HG03064 (cell line): Measurements from ENCODE around the gene MYO15A.

Source experiments
- ATAC-seq: cut with Tn5 transposase; IDR thresholded peaks from one replicate; pipeline ENCODE4 v1.9.1; 2021; ENCODE audit warnings: low read depth; ENCODE audit not compliant: unreplicated experiment

MYO15A gene

DNA sequence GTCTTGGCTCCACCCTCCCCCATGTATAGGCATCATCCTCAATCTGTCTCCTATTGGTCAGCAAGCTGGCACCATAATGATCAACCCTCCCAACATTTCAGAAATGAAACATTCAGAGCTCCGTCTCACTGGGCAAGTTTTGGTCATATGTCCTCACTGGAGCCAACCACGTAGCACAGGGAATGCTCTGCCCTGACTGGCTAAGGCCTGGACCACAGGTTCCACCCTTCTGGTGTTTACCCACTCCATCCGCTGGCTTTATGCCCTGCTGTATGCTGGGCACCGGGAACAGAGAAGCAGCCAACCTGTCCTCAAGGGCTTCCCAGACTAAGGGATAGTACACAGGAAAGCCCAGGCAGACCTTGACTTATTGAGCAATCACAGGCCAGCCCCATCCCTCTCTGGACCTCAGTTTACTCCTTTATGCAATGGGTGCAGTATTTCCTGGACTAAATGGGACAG lies 20.5 kb downstream of the MYO15A start:
- no peak for ATAC-seq

DNA sequence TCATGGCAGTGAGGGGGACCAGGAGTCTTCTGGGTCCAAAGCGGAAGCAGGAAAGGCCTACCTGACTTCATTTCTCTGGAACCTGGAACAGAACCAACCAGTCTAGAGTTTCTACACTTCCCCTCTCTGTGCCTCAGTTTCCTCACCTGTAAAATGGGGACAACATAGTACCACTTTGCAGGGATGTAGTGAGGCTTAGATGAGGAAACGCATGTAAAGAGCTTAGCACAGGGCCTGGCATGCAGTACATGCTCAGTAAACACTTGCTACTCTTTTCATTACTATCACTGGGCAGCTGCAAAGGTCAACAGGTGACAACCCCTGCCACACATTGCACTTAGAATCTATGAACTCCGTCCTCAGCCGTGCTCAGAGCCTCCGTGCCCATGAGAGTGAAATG lies 24.2 kb downstream of the MYO15A start:
- no peak for ATAC-seq

GRCh38 chr17:18136357-18136756 lies 27.8 kb downstream of the MYO15A start:
- no peak for ATAC-seq

GRCh38 chr17:18138065-18138749 lies 29.7 kb downstream of the MYO15A start:
- ATAC-seq, result no peak

- ATAC-seq, result no peak
Observed at GRCh38 chr17:18139092-18139491, 30.5 kb downstream of the MYO15A start.

GRCh38 chr17:18139498-18139897 lies 30.9 kb downstream of the MYO15A start:
- no peak for ATAC-seq

GRCh38 chr17:18139949-18140348 lies 31.4 kb downstream of the MYO15A start:
- no peak for ATAC-seq

DNA sequence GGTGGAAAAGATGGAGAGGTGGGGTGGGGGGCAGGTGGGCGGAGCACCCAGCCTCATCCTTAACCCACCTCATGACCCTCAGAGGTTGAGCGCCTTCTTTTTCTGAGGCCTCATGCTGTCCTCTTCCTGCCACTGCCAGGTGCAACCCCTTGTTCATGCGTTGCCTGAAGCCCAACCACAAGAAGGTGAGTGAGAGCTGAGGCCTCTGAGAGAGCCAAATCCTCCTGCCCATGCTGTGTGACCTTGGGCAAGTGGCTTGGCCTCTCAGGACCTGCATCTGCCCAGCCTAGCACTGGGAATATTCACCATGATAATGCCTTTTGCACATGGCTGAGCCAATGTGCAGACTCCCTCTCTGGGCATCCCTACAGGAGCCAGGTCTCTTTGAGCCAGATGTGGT lies 32.1 kb downstream of the MYO15A start:
- no peak for ATAC-seq

DNA sequence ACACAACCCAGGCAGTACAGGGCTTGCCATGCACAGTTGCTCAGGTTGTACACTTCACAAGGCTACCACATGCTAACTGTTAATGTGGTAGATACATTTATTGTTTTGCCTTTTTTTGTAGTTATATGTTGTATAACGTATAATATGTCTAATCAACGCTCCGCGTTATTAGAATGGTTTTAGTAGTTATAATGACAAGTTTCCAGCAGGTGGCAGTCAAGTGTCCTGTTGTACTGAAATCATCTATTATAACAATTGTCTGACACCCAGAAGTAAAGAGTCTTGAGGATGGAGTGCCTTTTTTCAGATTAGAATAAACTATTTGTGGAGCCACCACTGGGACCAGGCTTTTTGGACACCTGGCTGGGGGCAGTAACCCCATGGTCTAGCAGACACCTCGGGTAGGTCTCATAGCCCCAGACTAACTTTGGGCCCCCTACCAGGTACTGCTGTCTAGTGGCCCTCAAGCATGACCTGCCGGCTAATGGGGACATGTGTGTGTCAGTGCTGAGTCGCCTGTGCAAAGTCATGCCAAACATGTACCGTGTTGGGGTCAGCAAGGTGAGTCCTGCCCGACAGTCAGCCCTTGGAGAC lies 32.8 kb downstream of the MYO15A start:
- no peak for ATAC-seq

DNA sequence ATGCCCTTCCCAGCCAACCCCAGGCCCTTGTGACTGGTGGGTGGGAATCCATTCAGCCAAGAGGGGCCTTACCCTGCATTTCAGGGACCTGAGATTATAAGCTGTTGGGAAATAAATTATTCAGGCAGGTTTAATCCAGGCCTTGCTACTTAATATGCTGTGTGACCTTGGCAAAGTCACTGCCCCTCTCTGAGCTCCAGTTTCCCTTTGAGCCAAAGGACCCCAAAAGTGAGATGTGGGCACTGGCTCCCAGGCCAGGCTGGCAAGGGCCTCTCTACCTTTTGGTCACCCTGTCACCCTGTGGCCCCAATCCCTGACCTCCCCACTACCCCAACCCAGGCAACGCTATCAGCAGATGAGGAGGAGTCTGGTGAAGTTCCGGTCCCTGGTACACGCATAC lies 33.9 kb downstream of the MYO15A start:
- no peak for ATAC-seq

- ATAC-seq, result no peak
Observed at GRCh38 chr17:18143044-18143936, 34.7 kb downstream of the MYO15A start.

GRCh38 chr17:18144261-18144660 lies 35.7 kb downstream of the MYO15A start:
- no peak for ATAC-seq

DNA sequence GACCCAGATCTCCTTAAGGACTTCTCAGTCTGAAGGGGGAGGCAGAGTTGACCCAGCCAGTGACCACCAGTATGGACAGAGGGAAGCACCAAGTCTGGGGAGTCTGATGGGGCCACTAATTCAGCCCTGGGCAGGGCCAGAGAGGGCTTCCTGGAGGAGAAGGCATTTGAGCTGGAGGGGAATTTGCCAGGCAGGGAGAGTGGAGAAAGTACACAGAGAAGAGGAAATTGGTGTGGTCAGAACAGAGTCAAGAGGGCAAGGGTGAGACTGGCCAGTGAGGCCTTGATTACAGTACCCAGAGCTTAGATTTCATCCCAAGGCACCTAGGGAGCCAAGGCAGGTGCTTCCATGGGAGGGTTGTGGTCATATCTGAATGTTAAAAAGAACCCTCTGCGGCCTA lies 36.3 kb downstream of the MYO15A start:
- ATAC-seq, result no peak

- ATAC-seq, result no peak
Observed at GRCh38 chr17:18145811-18146210, 37.3 kb downstream of the MYO15A start.

- no peak for ATAC-seq
Observed at GRCh38 chr17:18146259-18146658, 37.7 kb downstream of the MYO15A start.

DNA sequence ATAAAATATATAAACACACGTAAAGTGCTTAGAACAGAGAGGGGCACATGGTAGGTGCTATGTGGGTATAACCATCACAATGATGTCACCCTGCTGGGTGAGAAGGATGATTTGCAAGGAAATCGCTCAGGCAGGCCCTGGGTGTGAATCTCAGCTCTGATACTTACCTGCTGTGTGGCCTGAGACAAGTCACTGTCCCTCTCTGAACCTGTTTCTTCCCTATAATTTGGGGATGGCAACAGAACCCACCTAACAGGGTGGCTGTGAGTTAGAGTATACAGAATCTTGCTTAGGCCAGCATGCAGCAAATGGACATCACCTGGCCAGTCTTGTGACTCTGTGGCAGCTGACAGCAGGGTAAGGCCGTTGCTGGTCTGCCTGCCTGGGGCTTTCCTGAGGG lies 38.4 kb downstream of the MYO15A start:
- no peak for ATAC-seq

GRCh38 chr17:18148586-18148985 lies 40.0 kb downstream of the MYO15A start:
- ATAC-seq, result no peak

DNA sequence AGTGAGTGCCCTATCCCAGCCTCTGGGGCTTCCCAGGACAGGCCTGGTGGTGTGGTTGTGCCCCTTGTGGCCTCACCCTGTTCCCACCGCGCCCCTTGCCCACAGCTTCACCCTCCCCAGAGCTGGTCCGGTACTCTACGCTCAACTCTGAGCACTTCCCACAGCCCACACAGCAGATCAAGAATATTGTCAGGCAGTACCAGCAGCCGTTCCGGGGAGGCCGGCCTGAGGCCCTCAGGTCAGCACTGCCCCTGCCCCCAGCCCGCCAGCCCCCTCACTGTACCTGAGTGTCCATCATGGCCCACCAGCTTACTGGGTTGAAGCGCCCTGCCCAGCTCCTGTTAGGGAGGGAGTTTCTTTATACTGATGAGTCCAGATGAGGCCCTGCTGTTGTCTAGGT lies 42.7 kb downstream of the MYO15A start:
- ATAC-seq, result no peak

GRCh38 chr17:18155179-18155578 lies 46.6 kb downstream of the MYO15A start:
- ATAC-seq, result no peak

DNA sequence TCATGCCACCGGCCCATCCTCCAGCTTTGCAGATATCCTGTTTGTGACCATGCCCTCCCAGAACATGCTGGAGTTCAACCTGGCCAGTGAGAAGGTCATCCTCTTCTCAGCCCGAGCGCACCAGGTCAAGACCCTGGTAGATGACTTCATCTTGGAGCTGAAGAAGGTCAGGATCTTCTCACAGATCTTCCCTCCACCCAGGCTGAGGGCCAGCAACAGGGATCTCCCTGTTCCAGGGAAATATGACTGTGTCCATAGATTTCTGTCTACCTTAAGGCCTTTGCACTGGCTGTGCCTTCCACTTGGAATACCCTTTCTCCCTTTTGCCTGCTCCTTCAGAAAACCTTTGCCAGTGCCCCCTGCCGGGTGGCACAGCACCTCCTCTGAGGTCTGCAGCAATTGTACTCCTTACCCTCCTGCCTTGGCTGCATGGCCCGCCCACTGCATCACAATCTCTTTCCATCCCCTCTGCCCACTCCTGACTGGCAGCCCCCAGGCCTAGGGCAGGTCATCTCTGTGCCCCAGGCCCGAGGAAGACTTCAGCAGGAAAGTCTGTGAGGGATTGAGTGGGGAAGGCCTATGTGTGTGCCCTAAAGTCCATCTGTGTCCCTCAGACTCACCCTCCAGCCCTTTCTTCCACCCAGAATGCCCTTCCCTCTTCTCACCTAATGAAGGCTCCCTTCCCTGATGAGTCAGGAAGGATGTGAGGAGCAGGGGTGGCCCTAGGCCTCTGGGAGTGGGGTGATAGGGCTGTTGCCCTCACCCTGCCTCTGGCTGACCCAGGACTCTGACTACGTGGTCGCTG lies 47.8 kb downstream of the MYO15A start:
- ATAC-seq, result no peak

DNA sequence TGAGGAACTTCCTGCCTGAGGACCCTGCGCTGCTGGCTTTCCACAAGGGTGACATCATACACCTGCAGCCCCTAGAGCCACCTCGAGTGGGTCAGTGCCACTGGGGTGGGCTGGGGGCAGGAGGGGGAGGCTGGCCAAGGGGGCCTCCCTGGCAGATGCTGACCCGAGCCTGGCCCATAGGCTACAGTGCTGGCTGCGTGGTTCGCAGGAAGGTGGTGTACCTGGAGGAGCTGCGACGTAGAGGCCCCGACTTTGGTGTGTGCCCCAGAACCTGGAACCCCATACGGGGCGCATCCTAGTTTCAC lies 48.4 kb downstream of the MYO15A start:
- no peak for ATAC-seq
